Muscle of back (tissue), 11 donors: ENCODE data around the gene FAM187B. TPM values are rescaled to one million over a fixed set of nuclear protein-coding genes. Genes with fewer than 3 reads are reported as not detected.
A peak's percentile ranks its signal among the peaks of the same experiment; 100 is the strongest.
"Not testable (repeated sequence)": the region's sequence is repeated elsewhere in the genome, so short reads cannot be mapped to it uniquely, and the experiment has no call there.

ENCODE experiments used
- DNase-seq, 3 donors: peaks; one replicate each; pipeline versions ENCODE4 v3.0.0 to v3.0.0-alpha.2; 2013
- polyA plus RNA-seq, 10 donors: library from polyadenylated mRNA; unstranded; fragments of 120-200 nt; gene quantifications; one replicate each; pipeline ENCODE4 v1.2.1, GENCODE V29; 2013; ENCODE audit not compliant: insufficient read length in 10 of 10

FAM187B gene
- polyA plus RNA-seq, 10 donors, result 0.19 TPM; not detected in 9

- DNase-seq, result peak; percentile 62 to 77 (median 71)
Observed at GRCh38 chr19:35213663-35214632, 14.6 kb downstream of the FAM187B start.

- no peak for DNase-seq
Observed at GRCh38 chr19:35212241-35212640, 16.3 kb downstream of the FAM187B start.

- DNase-seq, result no peak
Observed at GRCh38 chr19:35211545-35212230, 16.9 kb downstream of the FAM187B start.

- DNase-seq, result no peak
Observed at GRCh38 chr19:35209646-35210045, 18.9 kb downstream of the FAM187B start.

- no peak for DNase-seq
Observed at GRCh38 chr19:35208121-35208520, 20.4 kb downstream of the FAM187B start.

- DNase-seq, result no peak
Observed at GRCh38 chr19:35207391-35207871, 21.1 kb downstream of the FAM187B start.

- DNase-seq, result no peak
Observed at GRCh38 chr19:35206855-35207254, 21.7 kb downstream of the FAM187B start.

GRCh38 chr19:35206379-35206778, 22.2 kb downstream of the FAM187B start:
- no peak for DNase-seq

GRCh38 chr19:35205733-35206323, 22.7 kb downstream of the FAM187B start:
- no peak for DNase-seq

- peak in 1 of 3 donors; percentile 32 for DNase-seq
Observed at GRCh38 chr19:35204799-35205732, 23.5 kb downstream of the FAM187B start.

- no peak for DNase-seq
Observed at GRCh38 chr19:35202722-35203688, 25.5 kb downstream of the FAM187B start.

GRCh38 chr19:35199481-35199880, 29.1 kb downstream of the FAM187B start:
- DNase-seq, result no peak

- not testable (repeated sequence) for DNase-seq
Observed at GRCh38 chr19:35196861-35197260, 31.7 kb downstream of the FAM187B start.

- no peak for DNase-seq
Observed at GRCh38 chr19:35195830-35196229, 32.7 kb downstream of the FAM187B start.

- no peak for DNase-seq
Observed at GRCh38 chr19:35194012-35194984, 34.2 kb downstream of the FAM187B start.

GRCh38 chr19:35184884-35185283, 43.7 kb downstream of the FAM187B start:
- no peak for DNase-seq

GRCh38 chr19:35184267-35184666, 44.3 kb downstream of the FAM187B start:
- DNase-seq, result no peak

- no peak for DNase-seq
Observed at GRCh38 chr19:35181387-35181786, 47.2 kb downstream of the FAM187B start.

- no peak for DNase-seq
Observed at GRCh38 chr19:35179830-35180229, 48.7 kb downstream of the FAM187B start.
